ENCODE data around the gene ENG. TPM values are rescaled to one million over a fixed set of nuclear protein-coding genes. Genes with fewer than 3 reads are reported as not detected.

The ENG gene
- total and polyA plus RNA-seq, 8 donors: 4.0 to 58.5 (median 25.2) TPM

DNA sequence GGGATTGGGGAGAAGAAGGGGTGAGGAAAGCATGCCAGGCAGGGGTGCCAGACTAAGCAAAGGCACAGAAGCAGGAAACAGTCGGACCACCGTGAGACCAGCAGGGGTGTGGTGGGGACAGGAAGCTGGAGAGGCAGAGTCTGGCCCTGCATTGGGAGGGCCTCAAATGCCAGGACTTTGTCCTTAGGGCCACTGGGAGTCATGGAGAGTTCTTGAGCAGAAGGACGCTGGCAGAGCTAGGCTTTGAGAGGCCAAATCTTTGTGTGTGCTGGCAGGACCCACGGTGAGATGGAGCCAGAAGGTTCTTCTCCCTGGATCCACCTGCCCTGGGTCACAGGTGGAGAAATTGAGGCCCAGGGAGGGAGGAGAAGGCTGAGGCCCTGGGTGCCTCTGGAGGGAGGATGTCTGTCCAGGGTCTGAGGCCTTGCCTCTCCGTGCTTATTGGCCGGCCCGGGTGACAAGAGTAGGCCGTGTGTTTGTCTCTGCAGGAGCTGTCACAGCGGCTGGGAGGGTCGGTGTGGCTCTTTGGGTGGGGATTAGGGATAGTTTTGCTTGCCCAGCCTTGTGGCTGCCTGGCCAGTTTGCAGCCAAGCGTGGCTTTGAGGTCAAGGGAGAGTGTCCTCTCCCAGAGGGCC lies 1.8 kb upstream of the ENG start:
- Histone ChIP-seq H3K4me1 (peaks cover 14 to 60% (median 27%) of the 10 kb centered on the region in 4 donors), H3K27ac (peak overlapping the region in 1 of 5 donors; percentile 90), H3K36me3 (no peaks in the 10 kb centered on the region), H3K4me3 (no peak overlapping the region), H3K9me3 (no peaks in the 10 kb centered on the region), H3K27me3 (no peaks in the 10 kb centered on the region)
- intact Hi-C loops (cut with DNase I; ENCODE audit: low total_unique reads): no loop called here
- no peak for TF ChIP-seq EP300 (IDR thresholded peaks at IDR 0.05)
- TF ChIP-seq, protein P1, sequence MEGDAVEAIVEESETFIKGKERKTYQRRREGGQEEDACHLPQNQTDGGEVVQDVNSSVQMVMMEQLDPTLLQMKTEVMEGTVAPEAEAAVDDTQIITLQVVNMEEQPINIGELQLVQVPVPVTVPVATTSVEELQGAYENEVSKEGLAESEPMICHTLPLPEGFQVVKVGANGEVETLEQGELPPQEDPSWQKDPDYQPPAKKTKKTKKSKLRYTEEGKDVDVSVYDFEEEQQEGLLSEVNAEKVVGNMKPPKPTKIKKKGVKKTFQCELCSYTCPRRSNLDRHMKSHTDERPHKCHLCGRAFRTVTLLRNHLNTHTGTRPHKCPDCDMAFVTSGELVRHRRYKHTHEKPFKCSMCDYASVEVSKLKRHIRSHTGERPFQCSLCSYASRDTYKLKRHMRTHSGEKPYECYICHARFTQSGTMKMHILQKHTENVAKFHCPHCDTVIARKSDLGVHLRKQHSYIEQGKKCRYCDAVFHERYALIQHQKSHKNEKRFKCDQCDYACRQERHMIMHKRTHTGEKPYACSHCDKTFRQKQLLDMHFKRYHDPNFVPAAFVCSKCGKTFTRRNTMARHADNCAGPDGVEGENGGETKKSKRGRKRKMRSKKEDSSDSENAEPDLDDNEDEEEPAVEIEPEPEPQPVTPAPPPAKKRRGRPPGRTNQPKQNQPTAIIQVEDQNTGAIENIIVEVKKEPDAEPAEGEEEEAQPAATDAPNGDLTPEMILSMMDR (IDR thresholded peaks at IDR 0.05): no peak
- no peak for TF ChIP-seq POLR2A (IDR thresholded peaks at IDR 0.05)
- TF ChIP-seq POLR2AphosphoS5 (IDR thresholded peaks at IDR 0.05): no peak
- WGBS, 5 donors: 63 to 82% (median 68%) methylated on average over 11 of the region's 11 CpGs
- DNase-seq: peak in 1 of 2 donors; percentile 7

GRCh38 chr9:127855522-127855921 lies 1.1 kb upstream of the ENG start:
- H3K4me1 ChIP-seq: peaks cover 14 to 55% (median 24%) of the 10 kb centered on the region in 4 donors
- peak overlapping the region in 4 of 5 donors; percentile 83 to 90 (median 84) for H3K27ac ChIP-seq
- TF ChIP-seq EP300 (IDR thresholded peaks at IDR 0.05) (no peak), POLR2AphosphoS5 (IDR thresholded peaks at IDR 0.05) (no peak), POLR2A (IDR thresholded peaks at IDR 0.05) (no peak)
- TF ChIP-seq, protein P1 (IDR thresholded peaks at IDR 0.05): no peak
- intact Hi-C loops (cut with DNase I; ENCODE audit: low total_unique reads): no loop called here
- WGBS, 5 donors: 91 to 97% (median 95%) methylated on average over 5 of the region's 5 CpGs
- H3K36me3 ChIP-seq: no peaks in the 10 kb centered on the region
- H3K9me3 ChIP-seq: no peaks in the 10 kb centered on the region
- DNase-seq: no peak
- H3K4me3 ChIP-seq: no peak overlapping the region
- H3K27me3 ChIP-seq: no peaks in the 10 kb centered on the region

DNA sequence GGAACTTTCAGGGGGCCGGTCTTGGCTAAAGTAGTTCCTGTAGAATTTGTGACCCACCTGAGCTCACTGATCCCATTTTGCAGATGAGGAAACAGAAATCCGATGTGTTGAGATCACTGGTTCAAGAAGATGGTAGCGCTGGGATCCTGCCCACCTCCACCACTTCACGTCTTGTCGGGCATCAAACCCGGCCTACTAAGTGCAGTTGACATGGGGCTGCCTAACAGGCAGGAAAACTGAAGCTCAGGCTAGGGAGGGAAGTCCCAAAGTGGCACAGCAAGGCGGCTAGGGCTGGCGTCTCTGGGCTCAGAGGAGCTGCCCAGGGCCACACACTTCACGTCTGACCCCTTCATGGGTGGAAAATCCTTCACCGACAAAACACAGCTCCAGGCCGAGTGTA lies 502 bp upstream of the ENG start:
- Histone ChIP-seq H3K27ac (peak overlapping the region; percentile 48 to 90 (median 84)), H3K27me3 (no peaks in the 10 kb centered on the region), H3K4me1 (peaks cover 14 to 55% (median 24%) of the 10 kb centered on the region in 4 donors), H3K4me3 (peak overlapping the region; percentile 52 to 61 (median 54)), H3K36me3 (no peaks in the 10 kb centered on the region), H3K9me3 (peaks cover 0 to 3% (median 0%) of the 10 kb centered on the region in 4 donors)
- DNase-seq: no peak
- TF ChIP-seq, protein P1 (IDR thresholded peaks at IDR 0.05): no peak
- TF ChIP-seq POLR2AphosphoS5 (IDR thresholded peaks at IDR 0.05): no peak
- no peak for TF ChIP-seq POLR2A (IDR thresholded peaks at IDR 0.05)
- TF ChIP-seq EP300 (IDR thresholded peaks at IDR 0.05): no peak
- WGBS, 5 donors: 71 to 79% (median 74%) methylated on average over 11 of the region's 11 CpGs
- intact Hi-C loops (cut with DNase I; ENCODE audit: low total_unique reads): no loop called here

DNA sequence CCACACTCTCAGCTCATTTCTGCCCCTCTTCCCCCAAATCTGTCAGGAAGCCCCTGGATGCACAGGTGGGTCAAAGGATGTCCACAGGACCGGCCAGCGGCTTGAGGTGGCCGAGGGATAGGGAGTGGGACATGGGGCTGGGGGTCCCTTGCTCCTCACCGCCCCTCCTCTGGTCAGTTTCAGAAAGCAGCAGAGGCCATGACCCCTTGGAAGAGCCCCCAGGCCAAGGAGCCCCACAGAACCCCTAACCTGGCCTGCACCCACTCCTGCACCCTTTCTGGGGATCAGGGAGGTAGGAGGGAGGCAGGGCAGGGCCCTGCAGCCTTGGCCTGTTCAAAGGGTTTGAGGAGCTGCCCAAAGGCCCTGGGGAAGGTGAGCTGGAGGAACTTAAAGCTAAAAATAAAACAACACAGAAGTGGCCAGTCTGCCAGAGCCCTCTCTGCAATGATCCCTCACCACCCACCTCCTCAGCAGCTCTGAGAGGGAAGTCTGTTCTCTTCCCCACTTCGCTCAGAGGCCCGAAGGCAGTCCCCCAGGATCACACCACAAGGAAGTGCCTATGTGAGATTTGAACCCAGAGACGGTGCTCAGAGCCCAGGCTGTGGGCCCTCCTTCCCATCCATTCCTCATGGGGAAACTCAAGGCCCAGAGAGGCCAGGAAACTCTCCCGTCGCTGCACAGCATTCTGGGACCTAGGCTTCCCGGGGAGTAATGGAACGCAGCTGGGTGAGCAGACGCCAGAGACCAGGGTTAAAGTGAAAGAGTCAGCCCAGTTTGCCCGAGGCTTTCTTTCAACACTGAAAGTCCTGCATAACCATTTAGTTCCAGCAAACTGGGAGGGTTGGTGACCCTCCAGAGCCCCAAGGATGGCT lies 910 bp downstream of the ENG start:
- no peak for DNase-seq
- peaks cover 0 to 12% (median 9%) of the 10 kb centered on the region in 4 donors for H3K9me3 ChIP-seq
- intact Hi-C loops (cut with DNase I; ENCODE audit: low total_unique reads): no loop called here
- no peaks in the 10 kb centered on the region for H3K27me3 ChIP-seq
- H3K36me3 ChIP-seq: no peaks in the 10 kb centered on the region
- WGBS, 5 donors: 50 to 70% (median 59%) methylated on average over 9 to 13 of the region's 13 CpGs
- H3K4me1 ChIP-seq: peaks cover 8 to 43% (median 18%) of the 10 kb centered on the region in 4 donors
- peak overlapping the region; percentile 75 to 90 (median 84) for H3K27ac ChIP-seq
- no peak for TF ChIP-seq POLR2A (IDR thresholded peaks at IDR 0.05)
- TF ChIP-seq, protein P1 (IDR thresholded peaks at IDR 0.05): no peak
- no peak for TF ChIP-seq EP300 (IDR thresholded peaks at IDR 0.05)
- no peak for TF ChIP-seq POLR2AphosphoS5 (IDR thresholded peaks at IDR 0.05)
- H3K4me3 ChIP-seq: peak overlapping the region; percentile 52 to 61 (median 54)

Data from stomach (tissue), 9 donors.